ENCODE measurements around the gene EXOC3.
A peak's percentile ranks its signal among the peaks of the same experiment; 100 is the strongest.

- TF ChIP-seq CEBPB (IDR thresholded peaks at IDR 0.05; ENCODE audit: low read depth, low read length): no peak
- TF ChIP-seq MAZ (IDR thresholded peaks at IDR 0.05; ENCODE audit: borderline replicate concordance, low read depth, low read length): 0 out of 2 replicates have a peak, but pooled peaks have one; percentile 32
- no peak for TF ChIP-seq CTCF (conservative IDR thresholded peaks at IDR 0.05; ENCODE audit: low read depth, low read length)
- TF ChIP-seq USF2 (IDR thresholded peaks at IDR 0.05; ENCODE audit: low read depth, low read length): no peak
- TF ChIP-seq SMC3 (IDR thresholded peaks at IDR 0.05; ENCODE audit: low read depth, low read length): no peak; the same call in 1 of the 2 replicates
- TF ChIP-seq RAD21 (IDR thresholded peaks at IDR 0.05; ENCODE audit: low read length): no peak
- peak; percentile 81 for TF ChIP-seq POLR2A (IDR thresholded peaks at IDR 0.05; ENCODE audit: low read depth, low read length)
- peak; percentile 21 for TF ChIP-seq RCOR1 (IDR thresholded peaks at IDR 0.05; ENCODE audit: insufficient replicate concordance, low read length)
These were observed 47.6 kb upstream of the EXOC3 start for GRCh38 chr5:395156-395920.
